GM23338 (cell line): Measurements from ENCODE around the gene TRAF1. TPM values are rescaled to one million over a fixed set of nuclear protein-coding genes. Genes with fewer than 3 reads are reported as not detected.

Experiments used
- ATAC-seq: fragments of 200-7000 bp; cut with Tn5 transposase; 3 replicates; pipeline ENCODE4 v1.9.1; 2020
- DNase-seq: peaks from one replicate; pipeline ENCODE4 v3.0.0-alpha.2; 2015; ENCODE audit warnings: low spot score
- H2AFZ ChIP-seq: fragments of 200-600 bp; sonication (generic); 2 replicates; pipeline ENCODE4 v1.8.0; 2016; ENCODE audit warnings: antibody characterized with exemption, mild to moderate bottlenecking, moderate library complexity
- H3F3A ChIP-seq: fragments of 200-600 bp; sonication (generic); replicated peaks from 2 replicates; pipeline ENCODE4 v1.8.0; 2017; ENCODE audit warnings: antibody characterized with exemption, mixed run types, low read depth
- H3K27ac ChIP-seq: fragments of 200-600 bp; sonication (generic); 2 replicates; pipeline ENCODE4 v1.6.1; 2016; ENCODE audit warnings: low read depth
- H3K27me3 ChIP-seq: fragments of 200-600 bp; sonication (generic); 2 replicates; pipeline ENCODE4 v1.8.0; 2016; ENCODE audit warnings: mild to moderate bottlenecking, mixed run types, moderate library complexity; ENCODE audit not compliant: insufficient read depth
- H3K36me3 ChIP-seq: fragments of 200-600 bp; sonication (generic); 2 replicates; pipeline ENCODE4 v1.8.0; 2016; ENCODE audit warnings: mild to moderate bottlenecking; ENCODE audit not compliant: insufficient read depth
- H3K4me1 ChIP-seq: fragments of 200-600 bp; sonication (generic); 2 replicates; pipeline ENCODE4 v1.8.0; 2016; ENCODE audit warnings: mild to moderate bottlenecking, moderate library complexity; ENCODE audit not compliant: insufficient read depth
- H3K4me2 ChIP-seq: fragments of 200-600 bp; sonication (generic); 2 replicates; pipeline ENCODE4 v1.7.1; 2017; ENCODE audit warnings: mixed run types
- H3K4me3 ChIP-seq: fragments of 200-600 bp; sonication (generic); 2 replicates; pipeline ENCODE4 v1.6.1; 2016; ENCODE audit warnings: mixed run types
- H3K79me2 ChIP-seq: fragments of 200-600 bp; sonication (generic); replicated peaks from 2 replicates; pipeline ENCODE4 v1.8.0; 2017; ENCODE audit warnings: mild to moderate bottlenecking; ENCODE audit not compliant: insufficient read depth
- H3K9me2 ChIP-seq: fragments of 200-600 bp; sonication (generic); 2 replicates; pipeline ENCODE4 v1.8.0; 2017; ENCODE audit not compliant: insufficient read depth
- H4K20me1 ChIP-seq: fragments of 200-600 bp; sonication (generic); replicated peaks from 2 replicates; pipeline ENCODE4 v1.8.0; 2017; ENCODE audit warnings: mild to moderate bottlenecking; ENCODE audit not compliant: insufficient read depth
- H3K27ac Mint-ChIP-seq: 2 replicates; pipeline ENCODE4 v1.8.0; 2020; ENCODE audit warnings: inconsistent platforms, mild to moderate bottlenecking, moderate library complexity, mixed read lengths
- H3K27me3 Mint-ChIP-seq: 3 replicates; pipeline ENCODE4 v1.8.0; 2022; ENCODE audit warnings: low read depth, mild to moderate bottlenecking, moderate library complexity, mixed read lengths, inconsistent platforms; ENCODE audit not compliant: insufficient read depth, poor library complexity
- H3K36me3 Mint-ChIP-seq: 3 replicates; pipeline ENCODE4 v1.8.0; 2021; ENCODE audit warnings: low read depth, mild to moderate bottlenecking, inconsistent platforms, moderate library complexity, mixed read lengths
- H3K4me1 Mint-ChIP-seq: 3 replicates; pipeline ENCODE4 v1.8.0; 2020; ENCODE audit warnings: mild to moderate bottlenecking, inconsistent platforms, mixed read lengths
- H3K4me3 Mint-ChIP-seq: 3 replicates; pipeline ENCODE4 v1.8.0; 2021; ENCODE audit warnings: moderate library complexity, mild to moderate bottlenecking, inconsistent platforms, mixed read lengths
- H3K9me3 Mint-ChIP-seq: 3 replicates; pipeline ENCODE4 v1.8.0; 2020; ENCODE audit warnings: moderate library complexity, mild to moderate bottlenecking, inconsistent platforms, mixed read lengths
- CREB1 ChIP-seq: fragments of 250-450 bp; sonication (Bioruptor Pico); IDR thresholded peaks from 2 replicates; pipeline ENCODE4 v1.5.0; 2020; ENCODE audit warnings: low read depth, mild to moderate bottlenecking, moderate library complexity
- ETS1 ChIP-seq: IDR thresholded peaks from 2 replicates; pipeline ENCODE4 v1.6.1; 2016; ENCODE audit warnings: antibody characterized with exemption
- JUNB ChIP-seq: IDR thresholded peaks from one replicate; pipeline ENCODE4 v1.6.1; 2016; ENCODE audit warnings: antibody characterized with exemption; ENCODE audit not compliant: unreplicated experiment
- NANOG ChIP-seq: IDR thresholded peaks from 2 replicates; pipeline ENCODE4 v1.6.1; 2016; ENCODE audit warnings: antibody characterized with exemption, borderline replicate concordance
- STAT1 ChIP-seq: IDR thresholded peaks from one replicate; pipeline ENCODE4 v1.6.1; 2016; ENCODE audit warnings: antibody characterized with exemption; ENCODE audit not compliant: unreplicated experiment
- ZNF114 ChIP-seq: fragments of 250-450 bp; sonication (Bioruptor Pico); IDR thresholded peaks from 2 replicates; pipeline ENCODE4 v1.5.0; 2020; ENCODE audit warnings: mild to moderate bottlenecking, moderate library complexity
- ZNF331 ChIP-seq: fragments of 250-450 bp; sonication (Bioruptor Pico); IDR thresholded peaks from 2 replicates; pipeline ENCODE4 v1.5.0; 2020; ENCODE audit warnings: low read depth, mild to moderate bottlenecking, moderate library complexity
- ZNF462 ChIP-seq: fragments of 250-450 bp; sonication (Bioruptor Pico); IDR thresholded peaks from 2 replicates; pipeline ENCODE4 v1.5.0; 2020; ENCODE audit warnings: mild to moderate bottlenecking, moderate library complexity
- polyA plus RNA-seq: library from polyadenylated mRNA; unstranded; fragments of >200 nt; fragmentation: Nextera tagmentation; extraction: Ambion mirVana; gene quantifications from 2 replicates; pipeline ENCODE4 v1.2.1, GENCODE V29; 2016
- total RNA-seq: library from RNA; depleted of rRNA; stranded (reverse); fragments of >200 nt; shearing (Covaris generic); gene quantifications from 2 replicates; pipeline ENCODE4 v1.2.3, GENCODE V29; 2014

The TRAF1 gene
- total and polyA plus RNA-seq, 2 experiments from 2014 or later, result 0.39 to 1.4 TPM

DNA sequence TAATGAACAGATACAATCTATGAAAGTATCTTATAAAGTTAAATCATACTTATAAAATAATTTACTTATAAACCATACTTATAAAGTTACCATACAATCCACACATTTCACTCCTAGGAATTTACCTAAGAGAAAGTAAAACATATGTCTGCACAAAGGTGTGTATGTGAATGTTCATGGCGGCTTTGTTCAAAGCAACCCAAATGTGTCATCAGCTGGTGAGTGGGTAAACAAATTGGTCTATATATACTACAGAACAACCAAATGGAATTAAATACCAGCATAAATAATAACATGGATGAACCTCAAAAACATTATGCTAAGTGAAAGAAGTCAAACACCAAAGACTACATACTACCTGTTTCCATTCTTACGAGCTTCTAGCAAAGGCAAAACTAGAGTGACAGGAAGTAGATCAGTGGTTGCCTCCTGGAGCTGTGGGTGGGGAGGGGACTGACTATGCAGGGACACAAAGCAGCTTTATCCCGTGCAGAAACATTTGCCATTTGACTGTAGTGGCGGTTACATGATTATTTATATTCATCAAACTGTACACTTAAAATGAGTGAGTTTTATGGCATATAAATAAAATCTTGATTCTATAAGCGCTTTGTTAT lies 10.6 kb downstream of the TRAF1 start (continued):
- no peak for TF ChIP-seq ZNF462 (CRISPR knock-in tag)
- TF ChIP-seq JUNB, result no peak

DNA sequence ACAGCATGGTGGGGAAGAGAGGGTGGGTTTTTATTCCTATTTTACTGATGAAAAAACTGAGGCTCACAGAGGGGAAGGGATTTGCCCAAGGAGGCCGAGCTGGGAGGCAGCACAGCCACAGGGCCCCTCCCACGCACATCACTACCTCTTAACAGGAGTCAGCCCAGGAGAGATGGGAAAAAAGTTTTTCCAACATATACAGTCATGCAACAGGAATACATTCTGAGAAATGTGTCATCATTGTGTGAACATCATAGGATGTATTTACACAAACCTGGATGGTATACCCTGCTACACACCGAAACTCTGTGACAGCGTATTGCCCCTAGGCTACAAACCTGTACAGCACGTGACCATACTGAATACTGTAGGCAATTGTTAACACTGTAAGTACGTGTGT lies 11.6 kb downstream of the TRAF1 start:
- Histone ChIP-seq H3K36me3 (no peaks in the 10 kb centered on the region), H3K4me2 (no peak overlapping the region), H3K27ac (no peak overlapping the region), H3K4me1 (peaks cover 20% of the 10 kb centered on the region), H3K27me3 (no peaks in the 10 kb centered on the region), H4K20me1 (no peaks in the 10 kb centered on the region), H3K9me2 (no peaks in the 10 kb centered on the region), H3F3A (no peaks in the 10 kb centered on the region), H3K79me2 (no peaks in the 10 kb centered on the region), H3K4me3 (no peak overlapping the region), H2AFZ (no peak overlapping the region)
- ATAC-seq (no peak), DNase-seq (no peak)
- H3K27me3 Mint-ChIP-seq, result peaks cover 12% of the 10 kb centered on the region
- H3K36me3 Mint-ChIP-seq, result 0 out of 3 replicates have a peak, but pooled peaks cover 4% of the 10 kb centered on the region
- H3K27ac Mint-ChIP-seq, result no peak overlapping the region
- no peak overlapping the region for H3K4me3 Mint-ChIP-seq
- H3K9me3 Mint-ChIP-seq, result 0 out of 3 replicates have a peak, but pooled peaks cover 4% of the 10 kb centered on the region
- peaks cover 45% of the 10 kb centered on the region for H3K4me1 Mint-ChIP-seq
- no peak for TF ChIP-seq ETS1
- TF ChIP-seq NANOG, result no peak
- TF ChIP-seq CREB1 (CRISPR knock-in tag), result no peak
- TF ChIP-seq STAT1, result no peak
- no peak for TF ChIP-seq ZNF331 (CRISPR knock-in tag)
- no peak for TF ChIP-seq JUNB
- no peak for TF ChIP-seq ZNF114 (CRISPR knock-in tag)
- no peak for TF ChIP-seq ZNF462 (CRISPR knock-in tag)
